ENCODE data around the gene SRL. TPM values are rescaled to one million over a fixed set of nuclear protein-coding genes. Genes with fewer than 3 reads are reported as not detected.

The SRL gene
- total and polyA plus RNA-seq, 11 donors: 218 to 760 (median 491) TPM

DNA sequence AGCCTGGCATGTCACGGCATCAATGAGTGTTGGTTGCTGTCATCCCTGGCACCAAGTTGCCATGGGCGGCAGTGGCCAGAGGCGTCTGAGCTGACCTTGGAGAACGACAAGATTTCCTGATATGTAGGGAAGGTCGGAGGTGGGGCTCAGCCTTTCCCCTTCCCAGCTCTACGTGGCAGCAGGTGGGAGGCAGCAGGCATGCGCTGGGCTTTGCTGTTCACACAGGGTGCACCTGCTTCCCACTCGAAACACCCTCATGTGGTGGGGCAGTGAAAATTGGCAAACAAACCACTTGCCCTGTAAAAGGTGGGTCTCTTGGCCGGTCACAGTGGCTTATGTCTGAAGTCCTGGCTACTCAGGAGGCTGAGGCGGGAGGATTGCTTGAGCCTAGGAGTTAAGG, 43.3 kb upstream of the SRL start:
- H3K27ac ChIP-seq: no peak overlapping the region

DNA sequence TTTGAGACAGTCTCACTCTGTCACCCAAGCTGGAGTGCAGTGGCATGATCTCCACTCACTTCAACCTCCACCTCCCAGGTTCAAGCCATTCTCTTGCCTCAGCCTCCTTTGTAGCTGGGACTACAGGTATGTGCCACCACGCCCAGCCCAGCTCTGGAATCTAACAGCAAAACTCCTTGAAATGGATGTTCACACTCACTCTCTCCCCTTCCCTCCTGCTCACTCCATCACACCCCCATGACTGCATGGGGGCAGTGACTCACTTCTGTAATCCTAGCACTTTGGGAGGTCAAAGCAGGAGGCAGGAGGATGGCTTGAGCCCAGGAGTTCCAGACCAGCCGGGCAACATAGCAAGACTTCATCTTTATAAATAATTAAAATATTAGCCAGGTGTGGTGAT, 42.1 kb upstream of the SRL start:
- no peak for TF ChIP-seq POLR2A (IDR thresholded peaks at IDR 0.05)
- TF ChIP-seq, protein P1, sequence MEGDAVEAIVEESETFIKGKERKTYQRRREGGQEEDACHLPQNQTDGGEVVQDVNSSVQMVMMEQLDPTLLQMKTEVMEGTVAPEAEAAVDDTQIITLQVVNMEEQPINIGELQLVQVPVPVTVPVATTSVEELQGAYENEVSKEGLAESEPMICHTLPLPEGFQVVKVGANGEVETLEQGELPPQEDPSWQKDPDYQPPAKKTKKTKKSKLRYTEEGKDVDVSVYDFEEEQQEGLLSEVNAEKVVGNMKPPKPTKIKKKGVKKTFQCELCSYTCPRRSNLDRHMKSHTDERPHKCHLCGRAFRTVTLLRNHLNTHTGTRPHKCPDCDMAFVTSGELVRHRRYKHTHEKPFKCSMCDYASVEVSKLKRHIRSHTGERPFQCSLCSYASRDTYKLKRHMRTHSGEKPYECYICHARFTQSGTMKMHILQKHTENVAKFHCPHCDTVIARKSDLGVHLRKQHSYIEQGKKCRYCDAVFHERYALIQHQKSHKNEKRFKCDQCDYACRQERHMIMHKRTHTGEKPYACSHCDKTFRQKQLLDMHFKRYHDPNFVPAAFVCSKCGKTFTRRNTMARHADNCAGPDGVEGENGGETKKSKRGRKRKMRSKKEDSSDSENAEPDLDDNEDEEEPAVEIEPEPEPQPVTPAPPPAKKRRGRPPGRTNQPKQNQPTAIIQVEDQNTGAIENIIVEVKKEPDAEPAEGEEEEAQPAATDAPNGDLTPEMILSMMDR (IDR thresholded peaks at IDR 0.05): no peak
- no peak for ATAC-seq
- no peak overlapping the region for H3K4me3 ChIP-seq
- peaks cover 0 to 3% (median 0%) of the 10 kb centered on the region in 9 donors for H3K27me3 ChIP-seq
- H3K36me3 ChIP-seq: no peaks in the 10 kb centered on the region
- no peak for DNase-seq
- peaks cover 0 to 5% (median 0%) of the 10 kb centered on the region in 12 donors for H3K9me3 ChIP-seq
- 89 to 93% (median 92%) methylated on average over 2 of the region's 2 CpGs for WGBS, 4 donors
- H3K27ac ChIP-seq: no peak overlapping the region
- peaks cover 0 to 11% (median 8%) of the 10 kb centered on the region in 12 donors for H3K4me1 ChIP-seq
- intact Hi-C loops (cut with DNase I): loop anchor here in 3 of 10 donors (10.0 kb wide), 1 partner anchor 121 kb away; no protein-coding TSS in a partner anchor

More for the DNA sequence above, 43.3 kb upstream of the SRL start:
- ATAC-seq: no peak
- H3K4me3 ChIP-seq: no peak overlapping the region
- H3K36me3 ChIP-seq: no peaks in the 10 kb centered on the region
- 59 to 69% (median 65%) methylated on average over 10 of the region's 10 CpGs for WGBS, 4 donors
- peaks cover 0 to 11% (median 8%) of the 10 kb centered on the region in 12 donors for H3K4me1 ChIP-seq
- peaks cover 0 to 5% (median 0%) of the 10 kb centered on the region in 12 donors for H3K9me3 ChIP-seq
- intact Hi-C loops (cut with DNase I): loop anchor here in 4 of 10 donors (5.0 to 10.0 kb wide), 3 partner anchors 42 to 120 kb away; no protein-coding TSS in a partner anchor
- TF ChIP-seq, protein P1 (IDR thresholded peaks at IDR 0.05): no peak
- no peak for TF ChIP-seq POLR2A (IDR thresholded peaks at IDR 0.05)
- H3K27me3 ChIP-seq: peaks cover 0 to 3% (median 0%) of the 10 kb centered on the region in 9 donors
- no peak for DNase-seq

DNA sequence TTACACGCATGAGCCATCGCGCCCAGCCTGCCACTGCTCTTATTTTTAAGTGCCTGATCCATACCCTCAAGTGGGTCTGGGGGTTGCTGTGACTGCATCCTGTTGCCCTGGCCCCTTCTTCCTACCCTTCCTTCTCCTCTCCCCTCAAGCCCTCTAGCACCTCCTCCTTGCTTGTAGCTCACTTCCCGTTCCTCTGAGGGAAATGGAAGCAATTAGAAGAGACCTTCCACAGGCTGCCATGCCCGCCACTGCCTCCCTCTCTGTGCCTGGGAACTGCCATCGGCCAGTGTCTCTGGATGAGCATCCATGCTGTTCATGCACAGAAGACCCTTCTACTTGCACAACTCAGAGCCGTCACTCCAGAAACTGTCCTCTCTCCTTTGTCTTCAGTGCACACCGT, 41.6 kb upstream of the SRL start:
- Histone ChIP-seq H3K27ac (no peak overlapping the region), H3K9me3 (peaks cover 0 to 5% (median 0%) of the 10 kb centered on the region in 12 donors), H3K27me3 (peaks cover 0 to 3% (median 0%) of the 10 kb centered on the region in 9 donors), H3K4me1 (peaks cover 0 to 6% (median 4%) of the 10 kb centered on the region in 12 donors), H3K4me3 (no peak overlapping the region), H3K36me3 (no peaks in the 10 kb centered on the region)
- no peak for DNase-seq
- intact Hi-C loops (cut with DNase I): loop anchor here in 3 of 10 donors (10.0 kb wide), 1 partner anchor 121 kb away; no protein-coding TSS in a partner anchor
- ATAC-seq: no peak
- WGBS, 4 donors: 75 to 85% (median 81%) methylated on average over 8 of the region's 8 CpGs
- TF ChIP-seq, protein P1 (IDR thresholded peaks at IDR 0.05): no peak
- TF ChIP-seq POLR2A (IDR thresholded peaks at IDR 0.05): no peak

DNA sequence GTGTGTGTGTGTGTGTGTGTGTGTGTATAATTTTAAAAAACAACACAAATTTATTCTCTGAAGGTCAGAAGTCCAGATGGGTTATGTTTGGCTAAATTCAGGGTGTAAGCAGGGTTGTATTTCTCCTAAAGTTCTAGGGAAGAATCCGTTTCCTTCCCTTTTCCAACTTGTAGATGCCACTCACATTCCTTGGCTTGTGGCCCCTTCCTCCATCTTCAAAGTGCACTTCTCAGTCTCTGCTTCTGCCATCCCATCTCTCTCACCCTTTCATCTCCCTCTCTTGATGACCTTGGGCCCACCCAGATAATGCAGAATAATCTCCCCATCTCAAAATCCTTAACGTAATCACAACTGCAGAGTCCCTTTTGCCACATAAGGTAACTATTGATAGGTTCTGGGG, 38.7 kb upstream of the SRL start:
- intact Hi-C loops (cut with DNase I): loop anchor here in 3 of 10 donors (10.0 kb wide), 1 partner anchor 124 kb away; no protein-coding TSS in a partner anchor
- TF ChIP-seq POLR2A (IDR thresholded peaks at IDR 0.05): no peak
- TF ChIP-seq, protein P1 (IDR thresholded peaks at IDR 0.05): no peak
- 97 to 98% (median 98%) methylated on average over 2 of the region's 2 CpGs for WGBS, 4 donors
- Histone ChIP-seq H3K27ac (no peak overlapping the region), H3K36me3 (no peaks in the 10 kb centered on the region), H3K9me3 (peaks cover 0 to 5% (median 0%) of the 10 kb centered on the region in 12 donors), H3K4me3 (no peak overlapping the region), H3K27me3 (peaks cover 0 to 3% (median 0%) of the 10 kb centered on the region in 9 donors), H3K4me1 (no peaks in the 10 kb centered on the region)
- DNase-seq (no peak), ATAC-seq (no peak)

Measured in heart left ventricle (tissue), 16 donors.